Liver (tissue), 9 donors: ENCODE measurements around the gene PDYN. TPM values are rescaled to one million over a fixed set of nuclear protein-coding genes. Genes with fewer than 3 reads are reported as not detected.

ENCODE experiments used
- DNase-seq: peaks from one replicate; pipeline ENCODE4 v3.0.0-alpha.2; 2017; ENCODE audit warnings: low spot score
- H3K27ac ChIP-seq, 2 donors: one replicate each; pipeline ENCODE4 v1.7.0; 2013; ENCODE audit warnings: inconsistent platforms in 2 of 2, low read length in 2 of 2, control low read depth in 1 of 2, low read depth in 1 of 2, mild to moderate bottlenecking in 1 of 2
- H3K27me3 ChIP-seq, 4 donors: one replicate each; pipeline versions ENCODE4 v1.6.1 to v1.7.0; 2013; ENCODE audit warnings: low read length in 3 of 4, inconsistent platforms in 1 of 4, mild to moderate bottlenecking in 1 of 4, moderate library complexity in 1 of 4; ENCODE audit not compliant: control insufficient read depth in 4 of 4, insufficient read depth in 4 of 4
- H3K36me3 ChIP-seq, 4 donors: one replicate each; pipeline versions ENCODE4 v1.6.1 to v1.7.0; 2013; ENCODE audit warnings: low read length in 3 of 4, mild to moderate bottlenecking in 3 of 4, low read depth in 1 of 4, moderate library complexity in 1 of 4; ENCODE audit not compliant: control insufficient read depth in 4 of 4, insufficient read depth in 3 of 4
- H3K4me1 ChIP-seq, 4 donors: one replicate each; pipeline versions ENCODE4 v1.6.1 to v1.7.0; 2013; ENCODE audit warnings: low read length in 3 of 4, mild to moderate bottlenecking in 3 of 4, moderate library complexity in 1 of 4; ENCODE audit not compliant: control insufficient read depth in 4 of 4, insufficient read depth in 4 of 4
- H3K4me3 ChIP-seq, 3 donors: one replicate each; pipeline versions ENCODE4 v1.6.1 to v1.7.0; 2013; ENCODE audit warnings: low read length in 3 of 3, control low read depth in 1 of 3, low read depth in 1 of 3, mild to moderate bottlenecking in 1 of 3
- H3K9ac ChIP-seq, 2 donors: one replicate each; pipeline ENCODE4 v1.7.0; 2013; ENCODE audit warnings: low read length in 2 of 2, mild to moderate bottlenecking in 2 of 2, moderate library complexity in 2 of 2, control low read depth in 1 of 2, low read depth in 1 of 2
- H3K9me3 ChIP-seq, 4 donors: one replicate each; pipeline versions ENCODE4 v1.6.1 to v1.7.0; 2013; ENCODE audit warnings: low read length in 3 of 4; ENCODE audit not compliant: control insufficient read depth in 4 of 4
- ATF3 ChIP-seq: IDR thresholded peaks from 2 replicates; pipeline ENCODE4 v1.6.1; 2016; ENCODE audit warnings: antibody characterized with exemption
- CTCF ChIP-seq: fragments of 150-350 bp; IDR thresholded peaks from 2 replicates; pipeline ENCODE4 v1.5.1; 2017; ENCODE audit warnings: improper control_type of control experiment, low read depth, low read length; ENCODE audit not compliant: missing input control
- EGR1 ChIP-seq, 2 donors: IDR thresholded peaks; 2 replicates each; pipeline ENCODE4 v1.6.1; 2016 to 2018; ENCODE audit warnings: antibody characterized with exemption in 2 of 2, low read depth in 2 of 2
- FOXA1 ChIP-seq: IDR thresholded peaks from 2 replicates; pipeline ENCODE4 v1.6.1; 2016; ENCODE audit warnings: antibody characterized with exemption
- FOXA2 ChIP-seq: IDR thresholded peaks from 2 replicates; pipeline ENCODE4 v1.6.1; 2016; ENCODE audit warnings: antibody characterized with exemption
- GABPA ChIP-seq, 2 donors: IDR thresholded peaks in 1 of 2; conservative IDR thresholded peaks in 1 of 2; 2 replicates each; pipeline ENCODE4 v1.6.1; 2016; ENCODE audit warnings: antibody characterized with exemption in 2 of 2, mild to moderate bottlenecking in 1 of 2, moderate library complexity in 1 of 2
- HNF4A ChIP-seq, 2 donors: conservative IDR thresholded peaks; 2 replicates each; pipeline ENCODE4 v1.6.1; 2016; ENCODE audit warnings: antibody characterized with exemption in 2 of 2, mild to moderate bottlenecking in 2 of 2
- HNF4G ChIP-seq: IDR thresholded peaks from 2 replicates; pipeline ENCODE4 v1.6.1; 2016; ENCODE audit warnings: antibody characterized with exemption
- JUND ChIP-seq, 2 donors: IDR thresholded peaks; 2 replicates each; pipeline ENCODE4 v1.6.1; 2016; ENCODE audit warnings: antibody characterized with exemption in 2 of 2
- MAX ChIP-seq: IDR thresholded peaks from 2 replicates; pipeline ENCODE4 v1.6.1; 2016; ENCODE audit warnings: antibody characterized with exemption
- NR2F2 ChIP-seq: IDR thresholded peaks from 2 replicates; pipeline ENCODE4 v1.6.1; 2016; ENCODE audit warnings: antibody characterized with exemption
- RAD21 ChIP-seq, 2 donors: IDR thresholded peaks; 2 replicates each; pipeline ENCODE4 v1.6.1; 2016; ENCODE audit warnings: antibody characterized with exemption in 2 of 2, mild to moderate bottlenecking in 2 of 2
- REST ChIP-seq: IDR thresholded peaks from 2 replicates; pipeline ENCODE4 v1.6.1; 2016; ENCODE audit warnings: antibody characterized with exemption, mild to moderate bottlenecking
- RXRA ChIP-seq, 2 donors: IDR thresholded peaks; 2 replicates each; pipeline ENCODE4 v1.6.1; 2017 to 2018; ENCODE audit warnings: antibody characterized with exemption in 2 of 2, mild to moderate bottlenecking in 1 of 2
- TAF1 ChIP-seq: conservative IDR thresholded peaks from 2 replicates; pipeline ENCODE4 v1.6.1; 2016; ENCODE audit warnings: antibody characterized with exemption, mild to moderate bottlenecking
- YY1 ChIP-seq: IDR thresholded peaks from 2 replicates; pipeline ENCODE4 v1.6.1; 2016; ENCODE audit warnings: antibody characterized with exemption, mild to moderate bottlenecking
- ZBTB33 ChIP-seq: IDR thresholded peaks from 2 replicates; pipeline ENCODE4 v1.6.1; 2016; ENCODE audit warnings: antibody characterized with exemption
- WGBS: extraction: QIAGEN DNeasy Blood & Tissue Kit; methylation state at CpG from one replicate; pipeline ENCODE4 v1.1.7; 2013; 5-methylcytosine and 5-hydroxymethylcytosine counted together
- polyA plus RNA-seq, 2 donors: library from polyadenylated mRNA; stranded (reverse) in 1 of 2; unstranded in 1 of 2; fragments of 200-250 nt in 1 of 2; fragments of >200 nt in 1 of 2; fragmentation: Nextera tagmentation in 1 of 2; extraction: Ambion mirVana in 1 of 2; gene quantifications; one replicate each; pipeline versions ENCODE4 v1.2.1 to v1.2.3, GENCODE V29; 2013 to 2015
- total RNA-seq, 2 donors: library from RNA; depleted of rRNA; stranded (reverse); fragments of >200 nt; gene quantifications; one replicate each; pipeline ENCODE4 v1.2.3, GENCODE V29; 2014
- donor health status: healthy.
- donor health status: healthy.
- donor health status: healthy.
- donor health status: healthy.
- donor health status: healthy.

The PDYN gene
- total and polyA plus RNA-seq, 4 donors = not detected

GRCh38 chr20:1958426-1958825, 35.4 kb downstream of the PDYN start:
- DNase-seq = no peak
- WGBS = 86% methylated on average over 2 of the region's 2 CpGs

GRCh38 chr20:1955217-1955616, 38.6 kb downstream of the PDYN start:
- Histone ChIP-seq H3K4me3 (no peak overlapping the region), H3K4me1 (no peaks in the 10 kb centered on the region), H3K27me3 (no peaks in the 10 kb centered on the region), H3K9me3 (no peaks in the 10 kb centered on the region), H3K27ac (no peak overlapping the region), H3K9ac (no peak overlapping the region), H3K36me3 (no peaks in the 10 kb centered on the region)
- no peak for TF ChIP-seq MAX
- TF ChIP-seq CTCF = no peak
- no peak for TF ChIP-seq GABPA (IDR thresholded peaks at IDR 0.05 in 1 of 2, conservative IDR thresholded peaks at IDR 0.05 in 1 of 2)
- TF ChIP-seq FOXA2 = no peak
- TF ChIP-seq NR2F2 = no peak
- no peak for DNase-seq
- WGBS = 83% methylated on average over 8 of the region's 8 CpGs

More at GRCh38 chr20:1958426-1958825, 35.4 kb downstream of the PDYN start:
- Histone ChIP-seq H3K4me3 (no peak overlapping the region), H3K4me1 (no peaks in the 10 kb centered on the region), H3K9me3 (no peaks in the 10 kb centered on the region), H3K27me3 (no peaks in the 10 kb centered on the region), H3K9ac (no peak overlapping the region), H3K27ac (no peak overlapping the region), H3K36me3 (no peaks in the 10 kb centered on the region)
- TF ChIP-seq NR2F2 (no peak), REST (no peak), ZBTB33 (no peak), MAX (no peak), RXRA (IDR thresholded peaks at IDR 0.05) (no peak), ATF3 (no peak), HNF4G (no peak), RAD21 (IDR thresholded peaks at IDR 0.05) (no peak), FOXA1 (no peak), JUND (IDR thresholded peaks at IDR 0.05) (no peak), HNF4A (conservative IDR thresholded peaks at IDR 0.05) (no peak), TAF1 (no peak), YY1 (no peak), EGR1 (IDR thresholded peaks at IDR 0.05; ENCODE audit: low read depth in 2 of 2) (no peak), GABPA (IDR thresholded peaks at IDR 0.05 in 1 of 2, conservative IDR thresholded peaks at IDR 0.05 in 1 of 2) (no peak)
